SK-N-MC (cell line): Measurements from ENCODE around the gene H1-8.

Source experiments
- EZH2 ChIP-seq: fragments of 200-600 bp; sonication (generic); IDR thresholded peaks from one replicate; pipeline ENCODE4 v1.6.1; 2017; ENCODE audit warnings: antibody characterized with exemption
- FOXP2 ChIP-seq: optimal IDR thresholded peaks from 2 replicates; pipeline ENCODE3; 2011; ENCODE audit warnings: mild to moderate bottlenecking, moderate library complexity; ENCODE audit not compliant: insufficient read depth; ENCODE audit errors: extremely low read length, control extremely low read depth
- POLR2AphosphoS5 ChIP-seq: IDR thresholded peaks from 2 replicates; pipeline ENCODE4 v1.6.1; 2012; ENCODE audit warnings: mild to moderate bottlenecking, low read depth, low read length, borderline replicate concordance

GRCh38 chr3:129533406-129533805 lies 9.6 kb upstream of the H1-8 start:
- TF ChIP-seq FOXP2 (no peak), EZH2 (no peak), POLR2AphosphoS5 (no peak)
